SK-N-SH (cell line): ENCODE measurements around the gene EMP1. TPM values are rescaled to one million over a fixed set of nuclear protein-coding genes. Genes with fewer than 3 reads are reported as not detected.

Experiments used
- EP300 ChIP-seq, 2 experiments: IDR thresholded peaks; 2 replicates each; pipeline versions ENCODE4 v1.4.0 to v1.6.1; 2012; ENCODE audit warnings: borderline replicate concordance in 1 of 2, low read depth in 1 of 2, low read length in 1 of 2
- EZH2phosphoT487 ChIP-seq: fragments of 200-600 bp; sonication (generic); IDR thresholded peaks from 2 replicates; pipeline ENCODE4 v1.6.1; 2017; ENCODE audit warnings: low read depth, mixed run types, mild to moderate bottlenecking, antibody characterized with exemption, moderate library complexity, borderline replicate concordance
- FOSL2 ChIP-seq: IDR thresholded peaks from 2 replicates; pipeline ENCODE4 v1.4.0; 2012; ENCODE audit warnings: low read depth, mild to moderate bottlenecking, moderate library complexity, borderline replicate concordance
- GABPA ChIP-seq: IDR thresholded peaks from 2 replicates; pipeline ENCODE4 v1.4.0; 2012; ENCODE audit warnings: low read depth, mild to moderate bottlenecking
- GATA2 ChIP-seq: sonication (generic); formaldehyde crosslinking; IDR thresholded peaks from 2 replicates; pipeline ENCODE4 v1.5.0; 2020; ENCODE audit warnings: mild to moderate bottlenecking, missing genetic modification reagents
- JUND ChIP-seq: IDR thresholded peaks from 2 replicates; pipeline ENCODE4 v1.4.0; 2012
- MEF2A ChIP-seq: IDR thresholded peaks from 2 replicates; pipeline ENCODE4 v1.4.0; 2012; ENCODE audit warnings: low read depth, borderline replicate concordance
- MXI1 ChIP-seq: IDR thresholded peaks from 2 replicates; pipeline ENCODE4 v1.6.1; 2012; ENCODE audit warnings: mild to moderate bottlenecking, low read depth, low read length, improper control_type of control experiment
- POLR2AphosphoS5 ChIP-seq: IDR thresholded peaks from 2 replicates; pipeline ENCODE4 v1.6.1; 2012; ENCODE audit warnings: low read depth, low read length
- RAD21 ChIP-seq: IDR thresholded peaks from 2 replicates; pipeline ENCODE4 v1.6.1; 2012; ENCODE audit warnings: mild to moderate bottlenecking, low read length
- RCOR1 ChIP-seq: fragments of 150-350 bp; IDR thresholded peaks from 2 replicates; pipeline ENCODE4 v1.6.1; 2017; ENCODE audit warnings: antibody characterized with exemption, low read length
- RFX5 ChIP-seq: IDR thresholded peaks from 2 replicates; pipeline ENCODE4 v1.6.1; 2012; ENCODE audit warnings: mild to moderate bottlenecking, improper control_type of control experiment, low read length
- SIN3A ChIP-seq: IDR thresholded peaks from 2 replicates; pipeline ENCODE4 v1.6.1; 2012; ENCODE audit warnings: low read depth, mild to moderate bottlenecking, low read length, moderate library complexity, borderline replicate concordance
- SMC3 ChIP-seq: IDR thresholded peaks from 2 replicates; pipeline ENCODE4 v1.6.1; 2012; ENCODE audit warnings: low read depth, low read length, improper control_type of control experiment
- TAF1 ChIP-seq: IDR thresholded peaks from 2 replicates; pipeline ENCODE4 v1.6.1; 2012; ENCODE audit warnings: low read depth, mild to moderate bottlenecking, low read length, moderate library complexity, borderline replicate concordance
- TCF12 ChIP-seq: IDR thresholded peaks from 2 replicates; pipeline ENCODE4 v1.4.0; 2012
- YY1 ChIP-seq: IDR thresholded peaks from 2 replicates; pipeline ENCODE4 v1.4.0; 2012; ENCODE audit warnings: low read depth, mild to moderate bottlenecking
- polyA plus RNA-seq, 3 experiments: library from polyadenylated mRNA; depleted of rRNA; stranded (reverse); fragments of >200 nt; gene quantifications; 2 replicates each; pipeline ENCODE4 v1.2.3, GENCODE V29; 2012
- TF ChIP-seq, protein P1 (sequence below): IDR thresholded peaks from 2 replicates; pipeline ENCODE4 v1.6.1; 2012; ENCODE audit warnings: mild to moderate bottlenecking, low read depth, low read length, moderate library complexity
- TF ChIP-seq, protein P2 (sequence below): IDR thresholded peaks from 2 replicates; pipeline ENCODE4 v1.4.0; 2012; ENCODE audit warnings: low read depth
- TF ChIP-seq, protein P3 (sequence below): IDR thresholded peaks from 2 replicates; pipeline ENCODE4; 2012
- TF ChIP-seq, protein P4 (sequence below): fragments of 200-600 bp; sonication (generic); IDR thresholded peaks from 2 replicates; pipeline ENCODE4 v1.6.1; 2017; ENCODE audit warnings: antibody characterized with exemption, mild to moderate bottlenecking, moderate library complexity
- TF ChIP-seq, protein P5 (sequence below): IDR thresholded peaks from 2 replicates; pipeline ENCODE4 v1.4.0; 2012; ENCODE audit warnings: low read depth, borderline replicate concordance
- TF ChIP-seq, protein P6 (sequence below): fragments of 150-350 bp; IDR thresholded peaks from 2 replicates; pipeline ENCODE4 v1.6.1; 2017; ENCODE audit warnings: antibody characterized with exemption, low read length, low read depth, borderline replicate concordance

EMP1 gene
- polyA plus RNA-seq, 1 of the 3 experiments (the other 2 are of a cell fraction), result 67.4 TPM

DNA sequence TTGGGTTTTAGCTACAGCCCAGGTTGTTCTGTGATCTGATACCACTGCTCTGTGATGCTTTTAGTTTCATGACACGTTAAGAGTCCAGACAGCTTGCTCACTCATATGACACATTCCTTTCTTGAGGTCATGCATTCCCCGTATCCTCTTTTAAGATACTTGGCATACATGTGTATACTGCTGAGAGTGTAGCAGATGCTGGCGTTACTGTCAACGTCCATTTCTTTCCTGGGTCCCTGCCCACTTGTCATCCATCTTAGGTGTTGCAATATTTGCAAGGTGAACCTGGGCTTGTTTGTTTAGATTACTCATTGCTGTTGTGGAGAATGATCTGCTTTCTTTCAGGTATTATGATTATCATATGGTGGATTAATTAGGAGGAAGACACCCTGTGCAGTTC is 9.1 kb upstream of the EMP1 start (continued):
- TF ChIP-seq, protein P1, sequence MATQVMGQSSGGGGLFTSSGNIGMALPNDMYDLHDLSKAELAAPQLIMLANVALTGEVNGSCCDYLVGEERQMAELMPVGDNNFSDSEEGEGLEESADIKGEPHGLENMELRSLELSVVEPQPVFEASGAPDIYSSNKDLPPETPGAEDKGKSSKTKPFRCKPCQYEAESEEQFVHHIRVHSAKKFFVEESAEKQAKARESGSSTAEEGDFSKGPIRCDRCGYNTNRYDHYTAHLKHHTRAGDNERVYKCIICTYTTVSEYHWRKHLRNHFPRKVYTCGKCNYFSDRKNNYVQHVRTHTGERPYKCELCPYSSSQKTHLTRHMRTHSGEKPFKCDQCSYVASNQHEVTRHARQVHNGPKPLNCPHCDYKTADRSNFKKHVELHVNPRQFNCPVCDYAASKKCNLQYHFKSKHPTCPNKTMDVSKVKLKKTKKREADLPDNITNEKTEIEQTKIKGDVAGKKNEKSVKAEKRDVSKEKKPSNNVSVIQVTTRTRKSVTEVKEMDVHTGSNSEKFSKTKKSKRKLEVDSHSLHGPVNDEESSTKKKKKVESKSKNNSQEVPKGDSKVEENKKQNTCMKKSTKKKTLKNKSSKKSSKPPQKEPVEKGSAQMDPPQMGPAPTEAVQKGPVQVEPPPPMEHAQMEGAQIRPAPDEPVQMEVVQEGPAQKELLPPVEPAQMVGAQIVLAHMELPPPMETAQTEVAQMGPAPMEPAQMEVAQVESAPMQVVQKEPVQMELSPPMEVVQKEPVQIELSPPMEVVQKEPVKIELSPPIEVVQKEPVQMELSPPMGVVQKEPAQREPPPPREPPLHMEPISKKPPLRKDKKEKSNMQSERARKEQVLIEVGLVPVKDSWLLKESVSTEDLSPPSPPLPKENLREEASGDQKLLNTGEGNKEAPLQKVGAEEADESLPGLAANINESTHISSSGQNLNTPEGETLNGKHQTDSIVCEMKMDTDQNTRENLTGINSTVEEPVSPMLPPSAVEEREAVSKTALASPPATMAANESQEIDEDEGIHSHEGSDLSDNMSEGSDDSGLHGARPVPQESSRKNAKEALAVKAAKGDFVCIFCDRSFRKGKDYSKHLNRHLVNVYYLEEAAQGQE, result no peak
- peak; percentile 65; the same call in 1 of the 2 replicates for TF ChIP-seq SIN3A
- TF ChIP-seq MEF2A, result no peak
- TF ChIP-seq JUND, result peak; percentile 25; the same call in 1 of the 2 replicates
- no peak for TF ChIP-seq GABPA
- no peak for TF ChIP-seq RCOR1
- TF ChIP-seq EP300 (IDR thresholded peaks at IDR 0.05; ENCODE audit: borderline replicate concordance in 1 of 2, low read depth in 1 of 2, low read length in 1 of 2), result peak in 1 of 2 experiments; percentile 40; a peak in 1 of 4 replicates
- no peak for TF ChIP-seq EZH2phosphoT487
- TF ChIP-seq, protein P2, sequence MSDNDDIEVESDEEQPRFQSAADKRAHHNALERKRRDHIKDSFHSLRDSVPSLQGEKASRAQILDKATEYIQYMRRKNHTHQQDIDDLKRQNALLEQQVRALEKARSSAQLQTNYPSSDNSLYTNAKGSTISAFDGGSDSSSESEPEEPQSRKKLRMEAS, result 0 out of 2 replicates have a peak, but pooled peaks have one; percentile 19
- TF ChIP-seq POLR2AphosphoS5, result no peak
- TF ChIP-seq TAF1, result no peak
- TF ChIP-seq YY1, result no peak
- TF ChIP-seq TCF12, result peak; percentile 62
- TF ChIP-seq, protein P3, sequence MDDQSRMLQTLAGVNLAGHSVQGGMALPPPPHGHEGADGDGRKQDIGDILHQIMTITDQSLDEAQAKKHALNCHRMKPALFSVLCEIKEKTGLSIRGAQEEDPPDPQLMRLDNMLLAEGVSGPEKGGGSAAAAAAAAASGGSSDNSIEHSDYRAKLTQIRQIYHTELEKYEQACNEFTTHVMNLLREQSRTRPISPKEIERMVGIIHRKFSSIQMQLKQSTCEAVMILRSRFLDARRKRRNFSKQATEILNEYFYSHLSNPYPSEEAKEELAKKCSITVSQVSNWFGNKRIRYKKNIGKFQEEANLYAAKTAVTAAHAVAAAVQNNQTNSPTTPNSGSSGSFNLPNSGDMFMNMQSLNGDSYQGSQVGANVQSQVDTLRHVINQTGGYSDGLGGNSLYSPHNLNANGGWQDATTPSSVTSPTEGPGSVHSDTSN, result peak; percentile 43
- TF ChIP-seq, protein P4, sequence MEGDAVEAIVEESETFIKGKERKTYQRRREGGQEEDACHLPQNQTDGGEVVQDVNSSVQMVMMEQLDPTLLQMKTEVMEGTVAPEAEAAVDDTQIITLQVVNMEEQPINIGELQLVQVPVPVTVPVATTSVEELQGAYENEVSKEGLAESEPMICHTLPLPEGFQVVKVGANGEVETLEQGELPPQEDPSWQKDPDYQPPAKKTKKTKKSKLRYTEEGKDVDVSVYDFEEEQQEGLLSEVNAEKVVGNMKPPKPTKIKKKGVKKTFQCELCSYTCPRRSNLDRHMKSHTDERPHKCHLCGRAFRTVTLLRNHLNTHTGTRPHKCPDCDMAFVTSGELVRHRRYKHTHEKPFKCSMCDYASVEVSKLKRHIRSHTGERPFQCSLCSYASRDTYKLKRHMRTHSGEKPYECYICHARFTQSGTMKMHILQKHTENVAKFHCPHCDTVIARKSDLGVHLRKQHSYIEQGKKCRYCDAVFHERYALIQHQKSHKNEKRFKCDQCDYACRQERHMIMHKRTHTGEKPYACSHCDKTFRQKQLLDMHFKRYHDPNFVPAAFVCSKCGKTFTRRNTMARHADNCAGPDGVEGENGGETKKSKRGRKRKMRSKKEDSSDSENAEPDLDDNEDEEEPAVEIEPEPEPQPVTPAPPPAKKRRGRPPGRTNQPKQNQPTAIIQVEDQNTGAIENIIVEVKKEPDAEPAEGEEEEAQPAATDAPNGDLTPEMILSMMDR, result no peak
- TF ChIP-seq SMC3, result no peak
- peak; percentile 59; the same call in 1 of the 2 replicates for TF ChIP-seq FOSL2
- TF ChIP-seq, protein P5, sequence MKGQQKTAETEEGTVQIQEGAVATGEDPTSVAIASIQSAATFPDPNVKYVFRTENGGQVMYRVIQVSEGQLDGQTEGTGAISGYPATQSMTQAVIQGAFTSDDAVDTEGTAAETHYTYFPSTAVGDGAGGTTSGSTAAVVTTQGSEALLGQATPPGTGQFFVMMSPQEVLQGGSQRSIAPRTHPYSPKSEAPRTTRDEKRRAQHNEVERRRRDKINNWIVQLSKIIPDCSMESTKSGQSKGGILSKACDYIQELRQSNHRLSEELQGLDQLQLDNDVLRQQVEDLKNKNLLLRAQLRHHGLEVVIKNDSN, result no peak
- no peak for TF ChIP-seq RFX5
- TF ChIP-seq, protein P6, sequence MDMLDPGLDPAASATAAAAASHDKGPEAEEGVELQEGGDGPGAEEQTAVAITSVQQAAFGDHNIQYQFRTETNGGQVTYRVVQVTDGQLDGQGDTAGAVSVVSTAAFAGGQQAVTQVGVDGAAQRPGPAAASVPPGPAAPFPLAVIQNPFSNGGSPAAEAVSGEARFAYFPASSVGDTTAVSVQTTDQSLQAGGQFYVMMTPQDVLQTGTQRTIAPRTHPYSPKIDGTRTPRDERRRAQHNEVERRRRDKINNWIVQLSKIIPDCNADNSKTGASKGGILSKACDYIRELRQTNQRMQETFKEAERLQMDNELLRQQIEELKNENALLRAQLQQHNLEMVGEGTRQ, result no peak
- TF ChIP-seq GATA2 (CRISPR knock-in tag), result no peak
- no peak for TF ChIP-seq RAD21
- TF ChIP-seq MXI1, result no peak
- TF ChIP-seq, all 33 proteins: peak for 10
